Upper lobe of left lung (tissue), 6 donors: ENCODE measurements around the gene PPIL6. TPM values are rescaled to one million over a fixed set of nuclear protein-coding genes. Genes with fewer than 3 reads are reported as not detected.
"Not testable (repeated sequence)": the region's sequence is repeated elsewhere in the genome, so short reads cannot be mapped to it uniquely, and the experiment has no call there.

Source experiments
- ATAC-seq, 2 donors: fragments of 200-7000 bp; cut with Tn5 transposase; one replicate each; pipeline ENCODE4 v1.9.1; 2022; ENCODE audit warnings: mild to moderate bottlenecking in 2 of 2, moderate library complexity in 2 of 2; ENCODE audit not compliant: low FRiP score in 2 of 2
- DNase-seq, 2 donors: peaks; one replicate each; pipeline ENCODE4 v3.0.0-alpha.2; 2019 to 2020
- H3K27ac ChIP-seq, 4 donors: fragments of 200-600 bp; sonication (generic); one replicate each; pipeline ENCODE4 v1.5.1; 2016 to 2019
- H3K27me3 ChIP-seq, 4 donors: fragments of 200-600 bp; sonication (generic); one replicate each; pipeline ENCODE4 v1.5.1; 2017 to 2019
- H3K36me3 ChIP-seq, 4 donors: fragments of 200-600 bp; sonication (generic); one replicate each; pipeline ENCODE4 v1.5.1; 2016 to 2019
- H3K4me1 ChIP-seq, 4 donors: fragments of 200-600 bp; sonication (generic); one replicate each; pipeline ENCODE4 v1.5.1; 2018 to 2019
- H3K4me3 ChIP-seq, 4 donors: fragments of 200-600 bp; sonication (generic); one replicate each; pipeline ENCODE4 v1.5.1; 2017 to 2019; ENCODE audit warnings: mild to moderate bottlenecking in 2 of 4, moderate library complexity in 1 of 4
- H3K9me3 ChIP-seq, 4 donors: fragments of 200-600 bp; sonication (generic); one replicate each; pipeline ENCODE4 v1.5.1; 2018 to 2019
- EP300 ChIP-seq, 4 donors: sonication (generic); formaldehyde crosslinking; IDR thresholded peaks; one replicate each; pipeline ENCODE4 v1.5.1; 2017; ENCODE audit warnings: antibody characterized with exemption in 4 of 4, control low read depth in 2 of 4
- POLR2A ChIP-seq, 4 donors: fragments of 450-650 bp; IDR thresholded peaks; one replicate each; pipeline ENCODE4 v1.5.1; 2016 to 2017; ENCODE audit warnings: antibody characterized with exemption in 4 of 4, mild to moderate bottlenecking in 2 of 4
- POLR2AphosphoS5 ChIP-seq, 2 donors: sonication (generic); formaldehyde crosslinking; IDR thresholded peaks; one replicate each; pipeline ENCODE4 v1.5.1; 2017; ENCODE audit warnings: antibody characterized with exemption in 2 of 2
- WGBS, 2 donors: methylation state at CpG; one replicate each; pipeline ENCODE4 v1.1.5; 2017 to 2018; 5-methylcytosine and 5-hydroxymethylcytosine counted together
- total RNA-seq, 6 donors: library from RNA; depleted of rRNA in 4 of 6; stranded (reverse); fragments of >200 nt in 4 of 6; gene quantifications; one replicate each; pipeline versions ENCODE4 v1.1.0 to v1.2.1, GENCODE V29; 2016 to 2021
- TF ChIP-seq, protein P1 (sequence below), 6 experiments: fragments of 450-650 bp in 4 of 6; fragments of 200-600 bp in 2 of 6; sonication (generic) in 2 of 6; IDR thresholded peaks; one replicate each; pipeline ENCODE4 v1.5.1; 2016 to 2019; ENCODE audit warnings: antibody characterized with exemption in 6 of 6
- donor health status: DM: no; HTN: no; CAD: no; lungs with moderate emphysema.
- donor health status: DM: no; HTN: yes; CAD: no; lungs with severe emphysema.

PPIL6 gene
- total RNA-seq, 6 donors from 2014 or later: 3.5 to 44.3 (median 6.5) TPM

DNA sequence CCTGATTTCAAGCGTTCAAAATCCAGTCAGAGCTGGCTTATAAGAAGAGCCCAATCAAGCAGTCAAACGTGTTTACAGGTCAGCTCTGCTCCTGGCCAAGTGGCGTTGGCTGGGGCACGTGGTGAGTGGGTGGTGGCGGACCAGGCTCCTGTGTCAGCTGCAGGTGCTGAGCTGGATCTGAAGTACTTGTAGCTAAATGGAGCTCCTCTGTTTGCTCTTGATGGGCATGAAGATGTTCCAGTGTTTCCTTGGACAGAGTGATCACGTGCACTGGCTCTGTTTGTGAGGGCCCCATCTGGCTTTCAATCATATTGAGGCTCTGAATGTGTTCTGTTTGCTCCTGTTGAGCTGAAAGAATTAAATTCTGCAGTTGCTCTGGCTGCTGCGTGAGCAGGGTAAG lies 25.3 kb upstream of the PPIL6 start:
- WGBS, 2 donors: 73 to 81% methylated on average over 7 of the region's 7 CpGs
- peak; percentile 48 to 90 for ATAC-seq
- H3K4me3 ChIP-seq: no peak overlapping the region
- peak; percentile 79 to 92 for DNase-seq
- peak in 1 of 2 donors; percentile 25 for TF ChIP-seq POLR2AphosphoS5 (IDR thresholded peaks at IDR 0.05)
- TF ChIP-seq EP300 (IDR thresholded peaks at IDR 0.05): peak in 1 of 4 donors; percentile 60
- TF ChIP-seq, protein P1, sequence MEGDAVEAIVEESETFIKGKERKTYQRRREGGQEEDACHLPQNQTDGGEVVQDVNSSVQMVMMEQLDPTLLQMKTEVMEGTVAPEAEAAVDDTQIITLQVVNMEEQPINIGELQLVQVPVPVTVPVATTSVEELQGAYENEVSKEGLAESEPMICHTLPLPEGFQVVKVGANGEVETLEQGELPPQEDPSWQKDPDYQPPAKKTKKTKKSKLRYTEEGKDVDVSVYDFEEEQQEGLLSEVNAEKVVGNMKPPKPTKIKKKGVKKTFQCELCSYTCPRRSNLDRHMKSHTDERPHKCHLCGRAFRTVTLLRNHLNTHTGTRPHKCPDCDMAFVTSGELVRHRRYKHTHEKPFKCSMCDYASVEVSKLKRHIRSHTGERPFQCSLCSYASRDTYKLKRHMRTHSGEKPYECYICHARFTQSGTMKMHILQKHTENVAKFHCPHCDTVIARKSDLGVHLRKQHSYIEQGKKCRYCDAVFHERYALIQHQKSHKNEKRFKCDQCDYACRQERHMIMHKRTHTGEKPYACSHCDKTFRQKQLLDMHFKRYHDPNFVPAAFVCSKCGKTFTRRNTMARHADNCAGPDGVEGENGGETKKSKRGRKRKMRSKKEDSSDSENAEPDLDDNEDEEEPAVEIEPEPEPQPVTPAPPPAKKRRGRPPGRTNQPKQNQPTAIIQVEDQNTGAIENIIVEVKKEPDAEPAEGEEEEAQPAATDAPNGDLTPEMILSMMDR (IDR thresholded peaks at IDR 0.05): no peak
- H3K27ac ChIP-seq: peak overlapping the region in 3 of 4 donors; percentile 37 to 74 (median 72)
- H3K36me3 ChIP-seq: peaks cover 0 to 88% (median 36%) of the 10 kb centered on the region in 4 donors
- H3K27me3 ChIP-seq: no peaks in the 10 kb centered on the region
- no peaks in the 10 kb centered on the region for H3K9me3 ChIP-seq
- peaks cover under 1 to 7% (median 4%) of the 10 kb centered on the region in 4 donors for H3K4me1 ChIP-seq

GRCh38 chr6:109461733-109462526 lies 21.5 kb upstream of the PPIL6 start:
- Histone ChIP-seq H3K27me3 (no peaks in the 10 kb centered on the region), H3K36me3 (peaks cover 0 to 53% (median 15%) of the 10 kb centered on the region in 4 donors), H3K4me1 (peaks cover 7 to 22% (median 16%) of the 10 kb centered on the region in 4 donors), H3K27ac (no peak overlapping the region), H3K9me3 (no peaks in the 10 kb centered on the region), H3K4me3 (no peak overlapping the region)
- WGBS, 2 donors: 83 to 96% methylated on average over 1 of the region's 1 CpG
- TF ChIP-seq EP300 (IDR thresholded peaks at IDR 0.05) (no peak), POLR2A (IDR thresholded peaks at IDR 0.05) (no peak), POLR2AphosphoS5 (IDR thresholded peaks at IDR 0.05) (no peak)
- TF ChIP-seq, protein P1 (IDR thresholded peaks at IDR 0.05): no peak
- DNase-seq (no peak), ATAC-seq (no peak)

- not testable (repeated sequence) for H3K9me3 ChIP-seq, H3K27me3 ChIP-seq, DNase-seq, ATAC-seq, H3K4me3 ChIP-seq
- H3K36me3 ChIP-seq: peaks cover 0 to 46% (median 11%) of the 10 kb centered on the region in 4 donors
- H3K4me1 ChIP-seq: peaks cover 9 to 26% (median 21%) of the 10 kb centered on the region in 4 donors
- peak overlapping the region in 2 of 4 donors; percentile 37 to 50 for H3K27ac ChIP-seq
- 94 to 95% methylated on average over 1 of the region's 1 CpG for WGBS, 2 donors
These were observed 20.8 kb upstream of the PPIL6 start for GRCh38 chr6:109461205-109461604.

DNA sequence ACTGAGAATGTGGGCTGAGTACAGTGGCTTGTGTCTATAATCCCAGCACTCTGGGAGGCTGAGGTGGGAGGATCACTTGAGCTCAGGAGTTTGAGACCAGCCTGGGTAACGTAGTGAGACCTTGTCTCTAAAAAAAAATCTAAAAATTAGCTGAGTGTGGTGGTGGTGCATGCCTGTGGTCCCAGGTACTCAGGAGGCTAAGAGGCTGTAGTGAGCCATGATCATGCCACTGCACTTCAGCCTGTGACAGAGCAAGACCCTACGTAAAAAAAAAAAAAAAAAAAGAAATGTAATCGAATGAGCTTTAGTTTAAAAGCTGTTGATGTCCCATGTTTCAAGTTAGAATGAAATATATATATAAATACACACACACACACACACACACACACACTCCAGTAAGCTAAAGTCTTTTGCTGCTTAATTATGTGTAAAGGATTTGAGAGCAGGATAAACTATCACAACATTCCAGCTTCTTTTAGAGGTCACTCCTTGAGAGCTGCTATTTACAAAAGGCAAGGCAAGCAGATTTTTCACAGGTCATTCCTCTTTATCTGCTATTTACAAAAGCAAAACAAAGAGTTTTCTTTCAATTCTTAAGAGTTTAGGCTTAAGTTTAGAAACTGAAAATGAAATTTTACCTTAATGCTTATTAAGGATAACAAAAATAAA lies 19.9 kb upstream of the PPIL6 start:
- Histone ChIP-seq H3K4me3 (no peak overlapping the region), H3K27me3 (no peaks in the 10 kb centered on the region), H3K9me3 (no peaks in the 10 kb centered on the region), H3K4me1 (peaks cover 10 to 27% (median 25%) of the 10 kb centered on the region in 4 donors), H3K36me3 (peaks cover 0 to 37% (median 3%) of the 10 kb centered on the region in 4 donors), H3K27ac (peak overlapping the region; percentile 1 to 53 (median 44))
- ATAC-seq (no peak), DNase-seq (no peak)
- TF ChIP-seq, protein P1 (IDR thresholded peaks at IDR 0.05): no peak
- TF ChIP-seq POLR2A (IDR thresholded peaks at IDR 0.05) (no peak), POLR2AphosphoS5 (IDR thresholded peaks at IDR 0.05) (no peak), EP300 (IDR thresholded peaks at IDR 0.05) (no peak)
- WGBS, 2 donors: 60 to 64% methylated on average over 3 of the region's 3 CpGs

GRCh38 chr6:109458774-109459531 lies 18.5 kb upstream of the PPIL6 start:
- Histone ChIP-seq H3K27me3 (no peaks in the 10 kb centered on the region), H3K36me3 (peaks cover 0 to 26% (median 0%) of the 10 kb centered on the region in 4 donors), H3K9me3 (no peaks in the 10 kb centered on the region), H3K4me3 (no peak overlapping the region), H3K4me1 (peaks cover 22 to 39% (median 32%) of the 10 kb centered on the region in 4 donors), H3K27ac (peak overlapping the region; percentile 1 to 84 (median 8))
- peak in 1 of 2 donors; percentile 5 for TF ChIP-seq POLR2AphosphoS5 (IDR thresholded peaks at IDR 0.05)
- TF ChIP-seq, protein P1 (IDR thresholded peaks at IDR 0.05): no peak
- no peak for ATAC-seq
- 65 to 79% methylated on average over 5 of the region's 5 CpGs for WGBS, 2 donors
- DNase-seq: no peak
